K562 (cell line): ENCODE data around the gene SMCHD1. TPM values are rescaled to one million over a fixed set of nuclear protein-coding genes. Genes with fewer than 3 reads are reported as not detected.
A peak's percentile ranks its signal among the peaks of the same experiment; 100 is the strongest.

Experiments used
- ADNP ChIP-seq: fragments of 200-800 bp; sonication (Bioruptor generic); IDR thresholded peaks from 2 replicates; pipeline ENCODE4 v1.6.1; 2016; ENCODE audit warnings: missing genetic modification characterization, missing compliant biosample characterization
- CBX1 ChIP-seq: sonication (generic); IDR thresholded peaks from 2 replicates; pipeline ENCODE4 v1.6.1; 2016; ENCODE audit warnings: antibody characterized with exemption, low read depth, mild to moderate bottlenecking
- CHD1 ChIP-seq: fragments of 200-600 bp; sonication (generic); IDR thresholded peaks from one replicate; pipeline ENCODE4 v1.6.1; 2012; ENCODE audit warnings: mild to moderate bottlenecking, moderate library complexity, low read length, inconsistent platforms
- ETS1 ChIP-seq: conservative IDR thresholded peaks from 2 replicates; pipeline ENCODE4 v1.6.1; 2011; ENCODE audit warnings: low read depth, mild to moderate bottlenecking, low read length; ENCODE audit not compliant: control insufficient read depth
- FOXK2 ChIP-seq, 2 experiments: fragments of 450-650 bp; IDR thresholded peaks in 1 of 2; conservative IDR thresholded peaks in 1 of 2; 2 replicates each; pipeline ENCODE4 v1.6.1; 2016; ENCODE audit warnings: low read depth in 2 of 2, mild to moderate bottlenecking in 1 of 2
- GABPA ChIP-seq: fragments of 200-800 bp; sonication (Bioruptor generic); conservative IDR thresholded peaks from 2 replicates; pipeline ENCODE4 v1.6.1; 2016; ENCODE audit warnings: low read depth, missing genetic modification characterization, missing compliant biosample characterization
- HDGF ChIP-seq: fragments of 450-650 bp; IDR thresholded peaks from 2 replicates; pipeline ENCODE4 v1.6.1; 2016
- HMG20A ChIP-seq: fragments of 450-650 bp; formaldehyde crosslinking; conservative IDR thresholded peaks from 2 replicates; pipeline ENCODE4 v1.4.0; 2020; ENCODE audit warnings: mild to moderate bottlenecking, mixed read lengths
- HNRNPL ChIP-seq: fragments of 200-400 bp; formaldehyde crosslinking; IDR thresholded peaks from 2 replicates; pipeline ENCODE4 v1.6.1; 2017; ENCODE audit warnings: low read depth, mild to moderate bottlenecking, low read length
- MXI1 ChIP-seq: IDR thresholded peaks from 2 replicates; pipeline ENCODE4 v1.6.1; 2011; ENCODE audit warnings: low read depth, mild to moderate bottlenecking, improper control_type of control experiment, low read length
- NFYB ChIP-seq: IDR thresholded peaks from 2 replicates; pipeline ENCODE4 v1.6.1; 2011; ENCODE audit warnings: mild to moderate bottlenecking, moderate library complexity; ENCODE audit not compliant: insufficient read length; ENCODE audit errors: extremely low read depth
- PBX2 ChIP-seq, 2 experiments: IDR thresholded peaks in 1 of 2; conservative IDR thresholded peaks in 1 of 2; 2 replicates each; pipeline ENCODE4 v1.6.1; 2016; ENCODE audit warnings: low read depth in 2 of 2, mild to moderate bottlenecking in 1 of 2, missing compliant biosample characterization in 1 of 2, missing genetic modification characterization in 1 of 2, moderate library complexity in 1 of 2
- PHTF2 ChIP-seq: fragments of 250-450 bp; sonication (Bioruptor Pico); IDR thresholded peaks from 2 replicates; pipeline ENCODE4 v1.5.0; 2021; ENCODE audit warnings: mild to moderate bottlenecking
- POLR2A ChIP-seq: fragments of 450-650 bp; conservative IDR thresholded peaks from 2 replicates; pipeline ENCODE4 v1.6.1; 2016
- RHOXF2B ChIP-seq: fragments of 250-450 bp; sonication (Bioruptor Pico); conservative IDR thresholded peaks from 2 replicates; pipeline ENCODE4 v1.5.1; 2021
- SMARCA4 ChIP-seq: fragments of 450-650 bp; IDR thresholded peaks from 2 replicates; pipeline ENCODE4 v1.6.1; 2016
- TARDBP ChIP-seq: fragments of 450-650 bp; IDR thresholded peaks from 2 replicates; pipeline ENCODE4 v1.6.1; 2016
- TRIM24 ChIP-seq, 2 experiments: fragments of 450-650 bp; IDR thresholded peaks; 2 replicates each; pipeline ENCODE4 v1.6.1; 2016
- YY1 ChIP-seq, 3 experiments: IDR thresholded peaks; 2 replicates each; pipeline ENCODE4 v1.6.1; 2011; ENCODE audit warnings: low read length in 2 of 3, mild to moderate bottlenecking in 2 of 3, moderate library complexity in 2 of 3, borderline replicate concordance in 1 of 3, control low read depth in 1 of 3, low read depth in 1 of 3; ENCODE audit not compliant: insufficient read depth in 3 of 3, insufficient replicate concordance in 2 of 3, control insufficient read depth in 1 of 3, insufficient read length in 1 of 3; ENCODE audit errors: extremely low read depth in 1 of 3
- ZFP91 ChIP-seq: sonication (generic); formaldehyde crosslinking; IDR thresholded peaks from 2 replicates; pipeline ENCODE4 v1.8.0; 2022; ENCODE audit warnings: mild to moderate bottlenecking, missing genetic modification reagents
- ZNF133 ChIP-seq: fragments of 250-450 bp; sonication (Bioruptor Pico); IDR thresholded peaks from 2 replicates; pipeline ENCODE4 v1.4.0; 2020; ENCODE audit warnings: mild to moderate bottlenecking
- ZNF3 ChIP-seq: fragments of 250-450 bp; sonication (Bioruptor Pico); IDR thresholded peaks from 2 replicates; pipeline ENCODE4 v1.5.0; 2021; ENCODE audit warnings: mild to moderate bottlenecking, moderate library complexity
- ZNF507 ChIP-seq: conservative IDR thresholded peaks from 2 replicates; pipeline ENCODE4 v1.6.1; 2017; ENCODE audit warnings: missing genetic modification characterization, missing compliant biosample characterization
- ZNF764 ChIP-seq: fragments of 250-450 bp; sonication (Bioruptor Pico); IDR thresholded peaks from 2 replicates; pipeline ENCODE4 v1.4.0; 2020; ENCODE audit warnings: low read depth, mild to moderate bottlenecking, moderate library complexity
- polyA plus RNA-seq, 8 experiments: library from polyadenylated mRNA; depleted of rRNA in 4 of 8; stranded (reverse) in 5 of 8; unstranded in 3 of 8; fragments of >200 nt; fragmentation: Nextera tagmentation in 2 of 8; fragmentation: Illumina TruSeq in 1 of 8; extraction: Ambion mirVana in 2 of 8; extraction: Trizol in 1 of 8; gene quantifications; 2 replicates each; pipeline versions ENCODE4 v1.2.1 to v1.2.3, GENCODE V29; 2011 to 2014; ENCODE audit warnings: inconsistent platforms in 1 of 8, missing spikeins in 1 of 8
- total RNA-seq, 7 experiments: library from RNA; depleted of rRNA in 6 of 7; stranded (reverse); fragments of >200 nt in 6 of 7; fragmentation: Illumina TruSeq in 2 of 7; extraction: Trizol in 2 of 7; gene quantifications; 2 replicates each; pipeline versions ENCODE4 v1.2.1 to v1.2.3, GENCODE V29; 2011 to 2021; ENCODE audit warnings: low replicate concordance in 1 of 7

The SMCHD1 gene
- total and polyA plus RNA-seq, 9 of the 15 experiments (the other 6 are each of a cell fraction or from before 2014, with no cell fraction given), result 6.3 to 144 (median 72.7) TPM

GRCh38 chr18:2853926-2854664, 198.6 kb downstream of the SMCHD1 start (continued):
- TF ChIP-seq ZFP91 (CRISPR knock-in tag) (peak; percentile 50; the same call in 1 of the 2 replicates), NFYB (no peak), HDGF (no peak), ZNF3 (CRISPR knock-in tag) (no peak), TRIM24 (IDR thresholded peaks at IDR 0.05) (peak; percentile 90 to 95), ETS1 (no peak), ADNP (tag) (no peak), ZNF507 (tag) (no peak), POLR2A (no peak), MXI1 (peak; percentile 48; the same call in 1 of the 2 replicates), FOXK2 (conservative IDR thresholded peaks at IDR 0.05 in 1 of 2, IDR thresholded peaks at IDR 0.05 in 1 of 2; ENCODE audit: low read depth in 2 of 2) (peak; percentile 40 to 71; a peak in 1 of 4 replicates), CHD1 (no peak), HMG20A (CRISPR knock-in tag) (no peak), RHOXF2B (CRISPR knock-in tag) (no peak), GABPA (tag) (0 out of 2 replicates have a peak, but pooled peaks have one; percentile 29), ZNF764 (no peak), PHTF2 (CRISPR knock-in tag) (no peak), SMARCA4 (peak; percentile 99), HNRNPL (no peak), YY1 (IDR thresholded peaks at IDR 0.05; ENCODE audit: borderline replicate concordance in 1 of 3, control insufficient read depth in 1 of 3, extremely low read depth in 1 of 3, insufficient read depth in 3 of 3, insufficient read length in 1 of 3, insufficient replicate concordance in 2 of 3, low read depth in 1 of 3, low read length in 2 of 3) (no peak), CBX1 (peak; percentile 62; the same call in 1 of the 2 replicates), TARDBP (peak; percentile 72; the same call in 1 of the 2 replicates), PBX2 (CRISPR knock-in tag; IDR thresholded peaks at IDR 0.05; ENCODE audit: low read depth) (no peak), PBX2 (tag; conservative IDR thresholded peaks at IDR 0.05; ENCODE audit: low read depth) (peak; percentile 42; the same call in 1 of the 2 replicates), ZNF133 (CRISPR knock-in tag) (no peak)
